Stimulated activated CD4-positive, alpha-beta T cell treated with anti-CD3 and anti-CD28 coated beads, Interleukin-4, amount 100 ng/mL, for 1 hour (primary cell): Measurements from ENCODE around the gene MED31.
"Not testable (repeated sequence)": the region's sequence is repeated elsewhere in the genome, so short reads cannot be mapped to it uniquely, and the experiment has no call there.

Experiments
- DNase-seq: peaks from one replicate; pipeline ENCODE4 v3.0.0-alpha.2; 2020

The MED31 gene

GRCh38 chr17:6608321-6608720, 43.1 kb downstream of the MED31 start:
- DNase-seq: no peak

DNA sequence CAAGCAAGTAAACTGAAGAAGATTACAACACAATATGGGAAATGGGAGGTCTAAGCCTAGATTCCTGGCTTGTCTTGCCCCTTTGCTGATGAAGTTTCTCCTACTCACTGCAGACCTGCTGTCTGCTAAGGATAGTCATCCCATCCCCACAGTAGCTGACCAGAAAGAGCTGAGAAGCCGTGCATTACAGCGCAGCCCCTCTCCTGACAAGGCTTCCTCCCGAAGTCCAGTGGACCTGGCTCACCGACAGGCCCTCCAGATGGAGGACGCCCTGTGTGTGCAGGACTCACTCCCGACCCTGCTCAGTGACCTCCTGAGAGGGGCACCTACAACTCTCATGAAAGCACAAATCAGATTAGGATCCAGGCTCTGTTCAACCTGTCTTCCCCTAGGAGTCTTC, 46.3 kb downstream of the MED31 start:
- DNase-seq: no peak

DNA sequence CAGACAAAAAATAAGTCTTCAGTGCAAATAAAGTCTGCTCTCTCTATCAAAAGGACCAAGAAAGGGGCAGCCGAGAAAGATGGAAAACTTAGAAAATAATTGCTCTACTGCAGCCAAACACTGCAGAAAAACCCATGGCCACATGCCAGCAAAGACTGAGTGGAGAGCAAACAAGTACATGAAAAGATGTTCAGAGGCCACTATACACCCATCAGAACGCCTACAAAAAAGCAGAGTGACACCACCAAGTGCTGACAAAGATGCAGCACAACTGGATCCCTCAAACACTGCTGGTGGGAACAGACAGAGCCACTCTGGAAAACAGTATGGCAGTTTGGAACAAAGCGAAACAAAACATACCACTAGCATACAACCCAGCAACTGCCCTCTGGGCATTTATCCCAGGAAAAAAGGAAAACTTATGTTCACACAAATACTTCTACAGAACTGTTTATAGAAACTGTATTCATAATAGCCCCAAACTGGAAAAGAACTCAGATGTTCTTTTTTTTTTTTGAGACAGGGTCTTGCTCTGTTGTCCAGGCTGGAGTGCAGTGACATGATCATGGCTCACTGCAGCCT, 47.6 kb downstream of the MED31 start:
- no peak for DNase-seq

DNA sequence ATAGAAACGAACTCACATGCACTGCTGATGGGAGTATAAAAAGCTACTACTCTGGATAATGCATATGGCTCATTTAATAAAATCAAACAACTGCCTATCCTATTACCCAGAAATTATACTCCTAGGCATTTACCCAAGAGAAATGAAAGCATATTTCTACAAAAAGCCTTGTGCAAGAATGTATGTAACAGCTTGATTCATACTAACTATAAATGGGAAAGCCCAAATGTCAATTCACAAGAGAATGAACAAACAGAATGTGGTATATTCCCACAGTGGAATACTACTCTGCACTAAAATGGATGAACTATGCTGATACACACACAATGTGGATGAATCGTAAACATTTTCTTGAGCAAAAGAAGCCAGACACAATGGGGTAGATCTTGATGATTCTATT, 49.3 kb downstream of the MED31 start:
- no peak for DNase-seq

- DNase-seq: no peak
Measured at GRCh38 chr17:6599364-6599763, 52.0 kb downstream of the MED31 start.

- no peak for DNase-seq
Measured at GRCh38 chr17:6597727-6598126, 53.7 kb downstream of the MED31 start.

- DNase-seq: no peak
Measured at GRCh38 chr17:6596941-6597340, 54.5 kb downstream of the MED31 start.

DNA sequence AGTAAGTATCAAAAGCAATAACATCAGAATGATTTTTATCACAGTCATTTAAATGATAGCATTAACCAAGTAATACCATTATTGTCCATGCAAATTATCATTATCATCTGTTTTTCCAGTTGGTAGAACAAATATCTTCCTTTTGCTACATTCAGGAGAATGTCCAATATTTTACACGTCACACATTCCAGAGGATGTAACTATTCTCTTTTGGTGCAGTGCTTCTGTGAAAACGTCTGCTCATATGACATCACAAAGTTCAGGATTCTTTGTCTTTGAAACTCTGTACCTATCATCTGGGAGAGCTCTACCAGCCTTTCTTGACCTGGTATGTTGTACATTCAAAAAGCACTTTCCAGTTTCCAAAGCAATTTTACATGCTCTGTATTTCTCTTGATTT, 54.9 kb downstream of the MED31 start:
- DNase-seq: no peak

DNA sequence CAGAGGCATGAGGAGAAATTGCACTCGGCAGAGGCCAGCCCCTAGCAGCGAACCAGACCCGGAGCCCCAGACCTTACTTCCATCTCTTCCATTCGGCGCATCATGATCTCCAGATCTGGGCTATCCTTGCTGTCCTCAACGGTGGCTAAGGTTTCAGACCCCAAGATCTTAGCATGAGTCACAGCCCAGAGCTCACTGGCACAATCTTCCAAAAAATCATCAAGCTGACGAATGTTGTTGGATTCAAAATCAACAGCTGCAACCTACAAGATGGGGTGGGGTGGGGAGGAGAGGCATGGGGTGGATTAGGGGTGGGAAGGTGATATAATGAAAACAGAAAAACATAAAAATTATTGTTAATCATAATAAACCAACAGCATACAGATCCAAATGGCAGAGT, 55.3 kb downstream of the MED31 start:
- DNase-seq: no peak

DNA sequence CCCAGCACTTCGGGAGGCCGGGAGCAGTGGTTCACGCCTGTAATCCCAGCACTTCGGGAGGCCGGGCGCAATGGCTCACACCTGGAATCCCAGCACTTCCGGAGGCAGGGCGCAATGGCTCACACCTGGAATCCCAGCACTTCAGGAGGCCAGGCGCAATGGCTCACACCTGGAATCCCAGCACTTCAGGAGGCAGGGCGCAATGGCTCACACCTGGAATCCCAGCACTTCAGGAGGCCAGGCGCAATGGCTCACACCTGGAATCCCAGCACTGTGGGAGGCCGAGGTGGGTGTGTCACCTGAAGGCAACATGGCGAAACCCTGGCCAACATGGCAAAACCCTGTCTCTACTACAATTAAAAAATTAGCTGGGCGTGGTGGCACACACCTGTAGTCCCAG, 58.0 kb downstream of the MED31 start:
- DNase-seq: not testable (repeated sequence)
